Keratinocyte (primary cell): ENCODE results near the gene TNFRSF4.

Experiments
- EZH2 ChIP-seq: IDR thresholded peaks from one replicate; pipeline ENCODE4 v1.6.1; 2012; ENCODE audit warnings: inconsistent platforms, mild to moderate bottlenecking, low read length, moderate library complexity
- TF ChIP-seq, protein P1 (sequence below), 3 experiments: IDR thresholded peaks in 1 of 3; conservative IDR thresholded peaks in 1 of 3; optimal IDR thresholded peaks in 1 of 3; 2 replicates in 2 of 3; 3 replicates in 1 of 3; pipeline versions ENCODE3 to v1.5.1; 2011; ENCODE audit warnings: low read length in 3 of 3, mild to moderate bottlenecking in 3 of 3, moderate library complexity in 2 of 3, control low read depth in 1 of 3, inconsistent platforms in 1 of 3; ENCODE audit not compliant: insufficient read depth in 2 of 3; ENCODE audit errors: extremely low read depth in 1 of 3

DNA sequence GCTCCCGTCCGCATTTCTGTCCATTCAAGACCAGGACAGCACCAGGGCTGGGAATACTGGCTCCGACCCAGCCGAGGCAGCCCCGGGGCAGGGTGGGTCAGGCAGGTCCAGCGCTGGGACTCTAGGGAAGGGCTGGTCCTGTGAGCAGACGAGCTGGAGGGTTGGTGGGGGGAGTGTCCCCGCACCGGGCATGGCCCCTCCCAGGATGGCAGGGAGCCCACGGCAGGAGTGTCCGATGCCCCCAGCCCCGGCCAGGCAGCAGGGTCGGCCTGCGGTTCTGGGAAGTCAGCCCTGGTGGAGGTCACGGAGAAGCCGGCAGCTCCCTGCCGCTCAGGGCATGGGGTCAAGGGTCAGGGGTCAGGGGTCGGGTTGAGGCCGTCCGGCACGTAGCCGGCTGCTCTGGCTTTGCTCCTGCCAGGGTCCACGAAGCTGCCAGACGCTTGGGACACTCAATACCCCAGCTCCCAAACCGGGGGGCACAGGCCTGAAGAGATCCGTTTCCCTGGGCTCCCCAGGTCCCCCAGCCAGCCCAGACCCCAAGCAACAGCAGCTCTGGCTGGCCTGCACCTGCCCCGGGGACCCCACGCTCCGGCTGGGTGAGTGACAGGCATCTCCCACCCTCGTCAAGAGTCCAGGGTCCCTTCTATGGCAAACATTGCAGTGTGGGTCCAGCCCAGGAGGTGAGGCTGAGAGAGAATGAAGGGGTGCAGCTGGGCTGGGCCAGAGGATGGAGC, 25.8 kb upstream of the TNFRSF4 start:
- TF ChIP-seq, protein P1, sequence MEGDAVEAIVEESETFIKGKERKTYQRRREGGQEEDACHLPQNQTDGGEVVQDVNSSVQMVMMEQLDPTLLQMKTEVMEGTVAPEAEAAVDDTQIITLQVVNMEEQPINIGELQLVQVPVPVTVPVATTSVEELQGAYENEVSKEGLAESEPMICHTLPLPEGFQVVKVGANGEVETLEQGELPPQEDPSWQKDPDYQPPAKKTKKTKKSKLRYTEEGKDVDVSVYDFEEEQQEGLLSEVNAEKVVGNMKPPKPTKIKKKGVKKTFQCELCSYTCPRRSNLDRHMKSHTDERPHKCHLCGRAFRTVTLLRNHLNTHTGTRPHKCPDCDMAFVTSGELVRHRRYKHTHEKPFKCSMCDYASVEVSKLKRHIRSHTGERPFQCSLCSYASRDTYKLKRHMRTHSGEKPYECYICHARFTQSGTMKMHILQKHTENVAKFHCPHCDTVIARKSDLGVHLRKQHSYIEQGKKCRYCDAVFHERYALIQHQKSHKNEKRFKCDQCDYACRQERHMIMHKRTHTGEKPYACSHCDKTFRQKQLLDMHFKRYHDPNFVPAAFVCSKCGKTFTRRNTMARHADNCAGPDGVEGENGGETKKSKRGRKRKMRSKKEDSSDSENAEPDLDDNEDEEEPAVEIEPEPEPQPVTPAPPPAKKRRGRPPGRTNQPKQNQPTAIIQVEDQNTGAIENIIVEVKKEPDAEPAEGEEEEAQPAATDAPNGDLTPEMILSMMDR (optimal IDR thresholded peaks at IDR 0.05 in 1 of 3, IDR thresholded peaks at IDR 0.05 in 1 of 3, conservative IDR thresholded peaks at IDR 0.05 in 1 of 3; ENCODE audit: extremely low read depth in 1 of 3, insufficient read depth in 2 of 3, low read length in 3 of 3): no peak
- no peak for TF ChIP-seq EZH2
